ENCODE measurements around the gene SPATA31A1.
"Not testable (repeated sequence)": the region's sequence is repeated elsewhere in the genome, so short reads cannot be mapped to it uniquely, and the experiment has no call there.

The SPATA31A1 gene

DNA sequence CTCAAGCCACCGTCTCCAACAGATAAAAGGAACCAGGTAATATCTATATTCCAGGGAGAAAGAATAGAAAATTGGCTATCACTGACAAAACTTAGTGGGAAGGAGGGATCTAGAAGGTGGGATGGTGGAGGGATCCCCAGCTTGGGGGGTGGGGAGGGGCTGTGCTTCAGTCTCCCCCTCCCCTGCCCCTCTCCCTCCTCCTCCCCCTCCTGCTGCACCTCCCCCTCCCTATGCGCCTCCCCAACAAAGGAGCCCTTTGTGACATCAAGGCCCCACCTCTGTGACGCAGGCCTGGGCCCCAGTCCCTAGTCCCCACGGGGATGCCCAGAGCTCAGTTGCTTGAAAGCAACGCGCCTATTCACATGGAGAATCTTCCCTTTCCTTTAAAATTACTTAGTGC, at the start of gene SPATA31A1:
Gene SPATA31A1 (plus strand): TSS at position 301 of the 400 bp plus-strand sequence. CDS start 62 bp downstream, at position 363.
- DNase-seq = not testable (repeated sequence)

DNA sequence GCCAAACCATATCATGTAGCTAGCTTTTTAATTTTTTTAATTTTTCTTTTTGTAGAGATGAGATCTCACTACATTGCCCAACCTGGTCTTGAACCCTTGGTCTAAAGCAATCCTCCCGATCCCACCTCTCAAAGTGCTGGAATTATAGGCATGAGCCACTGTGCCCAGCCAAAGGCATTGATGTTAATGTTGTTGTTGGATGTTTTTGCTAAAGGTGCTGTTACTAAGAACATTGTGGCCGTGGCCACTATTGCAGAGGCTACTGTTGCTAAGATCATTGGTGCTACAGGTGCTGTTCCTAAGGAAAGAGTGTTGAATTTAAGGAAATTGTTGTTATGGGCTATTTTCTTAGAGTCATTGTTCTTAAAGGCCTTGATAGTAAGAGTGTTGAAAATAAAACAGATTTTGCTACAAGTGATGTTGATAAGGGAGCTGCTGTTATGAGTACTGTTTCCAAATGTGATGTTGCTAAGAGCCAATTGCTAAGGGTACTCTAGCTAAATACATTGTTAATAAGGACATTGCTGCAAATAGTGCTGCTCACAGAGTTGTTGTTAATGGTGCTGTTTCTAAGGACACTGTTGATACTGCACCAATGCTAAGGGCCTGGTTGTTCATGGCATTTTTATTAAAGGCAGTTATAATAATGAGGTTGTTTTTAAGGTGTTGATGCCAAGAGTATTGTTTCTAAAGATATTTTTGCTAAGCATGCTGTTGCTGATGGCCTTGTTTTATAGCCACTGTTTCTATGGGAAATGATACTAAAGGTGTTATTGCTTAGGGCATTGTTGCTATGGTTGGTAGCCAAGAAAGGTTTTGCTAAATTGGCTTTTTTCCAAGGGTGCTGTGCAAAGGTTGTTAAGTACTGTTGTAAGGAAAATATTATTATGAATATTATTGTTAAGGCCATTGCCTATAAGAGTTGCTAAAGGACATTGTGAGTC, 52.1 kb downstream of the SPATA31A1 start:
- DNase-seq = not testable (repeated sequence)

DNA sequence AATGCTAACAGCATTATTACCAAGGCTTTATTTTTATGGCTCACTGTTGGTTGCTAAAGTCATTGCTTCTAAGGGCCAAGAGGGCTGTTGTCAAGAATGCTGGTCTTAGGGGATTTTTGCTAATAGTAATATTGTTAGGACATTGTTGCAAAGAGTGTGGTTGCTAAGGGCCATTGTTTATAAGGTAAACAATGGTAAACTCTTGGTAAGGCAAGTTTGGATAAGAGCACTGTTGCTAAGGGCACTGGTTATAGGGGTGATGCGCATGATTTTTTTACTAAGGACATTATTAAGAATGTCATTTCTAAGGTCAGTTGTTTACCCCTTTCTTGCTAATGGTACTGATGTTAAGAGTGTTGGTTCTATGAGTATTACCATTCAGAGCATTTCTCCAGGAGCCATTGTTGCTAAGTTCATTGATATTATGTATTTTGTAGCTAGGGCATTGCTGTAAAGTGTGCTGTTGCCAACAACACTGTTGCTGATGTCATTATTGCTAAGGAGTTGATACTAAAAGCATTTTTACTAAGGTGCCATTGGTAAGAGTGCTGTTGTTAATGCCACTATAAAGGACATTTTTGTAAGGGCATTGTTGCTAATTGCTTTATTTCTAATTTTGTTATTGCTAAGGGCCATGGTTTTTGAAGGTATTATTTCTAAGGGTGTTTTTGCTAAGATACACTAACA, 55.9 kb downstream of the SPATA31A1 start:
- DNase-seq = not testable (repeated sequence)
